ENCODE data around the gene MORN1.
"Not testable (repeated sequence)": the region's sequence is repeated elsewhere in the genome, so short reads cannot be mapped to it uniquely, and the experiment has no call there.

MORN1 gene

DNA sequence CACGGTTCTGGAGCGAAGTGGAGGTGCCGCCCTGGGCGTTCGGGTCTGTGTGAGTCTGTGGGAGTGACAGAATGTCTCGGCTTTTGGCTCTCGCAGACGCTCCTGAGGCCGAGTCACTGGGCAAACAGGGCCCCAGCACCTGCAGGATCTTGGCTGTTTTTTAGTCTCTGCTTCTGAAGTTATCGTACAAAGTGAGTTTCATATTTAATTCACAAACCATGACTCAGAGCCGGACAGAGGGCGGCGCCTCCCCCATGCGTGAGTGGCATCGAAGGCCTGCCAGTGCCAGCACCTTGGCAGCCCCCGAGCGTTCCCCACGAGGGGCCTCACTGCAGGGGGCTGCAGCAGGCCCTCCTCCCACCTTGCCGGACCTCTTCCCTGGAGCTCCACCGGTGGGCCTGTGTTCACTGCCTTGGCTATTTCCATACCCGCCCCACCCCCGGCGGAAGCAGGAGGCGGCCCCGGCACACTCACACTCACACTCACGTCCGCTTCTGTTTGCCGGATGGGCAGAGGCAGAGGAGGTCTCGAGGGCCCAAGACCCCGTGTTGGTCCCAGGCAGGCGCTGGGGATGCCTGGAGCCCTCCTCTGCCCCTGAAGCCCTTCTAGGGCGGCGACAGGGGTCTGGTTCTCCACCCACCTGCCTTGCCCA, 56.3 kb downstream of the MORN1 start:
- no peak for DNase-seq

DNA sequence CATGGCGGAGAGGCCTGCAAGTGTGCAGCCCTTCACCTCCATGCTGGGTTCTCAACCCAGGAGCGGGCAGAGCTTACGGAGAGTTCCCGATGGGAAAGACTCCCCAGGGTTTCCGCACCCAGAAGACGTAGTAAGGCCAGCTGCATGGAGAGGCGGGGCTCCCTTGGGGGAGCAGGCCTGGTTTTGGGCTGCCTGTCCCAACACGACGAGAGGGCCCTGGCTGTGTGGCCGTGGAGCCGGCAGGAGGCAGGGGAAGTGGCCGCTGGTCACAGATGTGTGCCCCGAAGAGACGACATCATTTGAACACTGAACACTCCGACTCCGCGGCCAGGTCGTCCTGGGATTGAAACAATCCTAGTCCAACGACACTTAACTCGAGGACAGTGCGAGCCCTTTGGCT, 57.0 kb downstream of the MORN1 start:
- DNase-seq: no peak

DNA sequence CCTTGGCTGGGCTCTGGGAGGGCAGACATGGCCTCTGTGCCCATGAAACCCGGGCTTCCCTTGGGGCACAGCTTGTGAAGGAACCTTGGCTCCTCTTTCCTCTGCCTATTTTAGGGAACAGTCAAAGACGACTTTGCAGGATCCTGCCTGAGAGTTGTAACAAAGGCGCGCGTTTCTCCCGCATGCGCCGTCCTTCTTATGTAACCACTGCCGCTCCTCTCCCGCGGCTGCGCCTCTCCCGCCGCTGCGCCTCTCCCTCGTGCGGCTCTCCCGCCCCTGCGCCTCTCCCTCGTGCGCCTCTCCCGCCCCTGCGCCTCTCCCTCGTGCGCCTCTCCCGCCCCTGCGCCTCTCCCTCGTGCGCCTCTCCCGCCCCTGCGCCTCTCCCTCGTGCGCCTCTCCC, 59.8 kb downstream of the MORN1 start:
- not testable (repeated sequence) for DNase-seq

DNA sequence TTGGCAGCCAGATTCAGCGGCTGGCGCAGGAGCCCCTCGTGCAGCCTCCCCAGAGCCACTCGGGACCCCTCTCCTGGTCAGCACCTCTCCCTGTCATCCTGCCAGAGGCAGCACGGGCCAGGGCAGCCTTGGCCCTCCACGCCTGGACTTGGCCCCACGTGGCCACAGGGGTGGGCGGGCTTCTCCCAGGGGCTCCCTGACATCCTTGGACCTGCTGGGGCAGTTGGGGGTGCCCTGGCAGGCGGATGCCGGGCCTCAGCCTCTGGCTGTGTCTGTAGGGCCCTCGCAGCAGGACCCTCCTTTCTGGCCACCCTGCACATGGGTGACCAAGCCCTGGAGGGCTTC, 60.2 kb downstream of the MORN1 start:
- no peak for DNase-seq

DNA sequence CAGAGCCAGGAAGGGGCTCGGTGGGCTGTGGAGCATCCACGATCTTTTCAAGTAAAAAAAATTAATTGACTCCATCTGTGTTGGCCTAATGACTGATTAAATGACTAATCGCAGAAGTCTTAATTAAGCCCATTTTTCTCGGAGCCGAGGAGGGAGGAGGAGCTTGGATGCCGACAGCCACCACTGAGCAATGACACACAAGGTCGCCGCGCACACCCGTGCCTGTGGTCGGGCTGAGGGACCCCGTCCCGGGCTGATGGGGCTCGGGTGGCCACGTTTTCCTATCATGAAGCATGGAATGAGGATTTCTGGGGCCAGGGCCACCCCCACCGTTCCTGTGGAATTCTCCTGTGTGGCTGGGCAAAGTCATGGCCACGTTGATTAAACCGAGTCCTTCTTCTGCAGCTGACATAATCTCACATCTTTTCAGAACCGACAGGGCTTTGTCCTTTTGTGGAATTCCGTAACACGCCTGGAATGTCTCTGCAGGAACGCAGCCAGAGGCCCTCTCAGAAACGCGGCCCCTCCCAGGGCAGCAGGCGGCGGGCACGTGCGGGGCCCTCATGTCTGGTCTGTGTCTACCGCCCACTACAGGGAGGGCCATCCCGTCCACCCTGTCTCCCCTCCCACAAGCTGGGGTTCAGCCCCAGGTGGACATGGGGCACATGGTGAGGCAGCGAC, 60.7 kb downstream of the MORN1 start:
- no peak for DNase-seq

DNA sequence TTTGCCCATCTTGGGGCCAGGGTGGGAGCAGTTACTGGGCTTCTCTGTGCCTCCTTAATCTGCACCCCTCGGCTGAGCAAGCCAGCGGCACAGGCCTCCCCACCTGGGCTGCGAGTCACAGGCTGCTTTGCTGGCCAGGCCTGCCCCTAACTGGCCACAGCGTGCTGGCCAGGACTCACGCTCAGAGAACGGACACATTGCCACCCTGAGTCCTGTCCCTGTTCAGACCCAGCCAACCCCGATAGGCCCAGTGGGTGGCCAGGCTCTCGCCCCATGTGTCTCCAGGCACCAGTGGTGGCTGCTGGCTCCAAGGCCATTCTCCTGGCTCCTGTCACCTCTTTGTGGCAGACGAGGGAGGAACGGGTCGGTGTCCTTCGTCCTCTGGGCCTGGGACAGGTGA, 61.3 kb downstream of the MORN1 start:
- DNase-seq: no peak

DNA sequence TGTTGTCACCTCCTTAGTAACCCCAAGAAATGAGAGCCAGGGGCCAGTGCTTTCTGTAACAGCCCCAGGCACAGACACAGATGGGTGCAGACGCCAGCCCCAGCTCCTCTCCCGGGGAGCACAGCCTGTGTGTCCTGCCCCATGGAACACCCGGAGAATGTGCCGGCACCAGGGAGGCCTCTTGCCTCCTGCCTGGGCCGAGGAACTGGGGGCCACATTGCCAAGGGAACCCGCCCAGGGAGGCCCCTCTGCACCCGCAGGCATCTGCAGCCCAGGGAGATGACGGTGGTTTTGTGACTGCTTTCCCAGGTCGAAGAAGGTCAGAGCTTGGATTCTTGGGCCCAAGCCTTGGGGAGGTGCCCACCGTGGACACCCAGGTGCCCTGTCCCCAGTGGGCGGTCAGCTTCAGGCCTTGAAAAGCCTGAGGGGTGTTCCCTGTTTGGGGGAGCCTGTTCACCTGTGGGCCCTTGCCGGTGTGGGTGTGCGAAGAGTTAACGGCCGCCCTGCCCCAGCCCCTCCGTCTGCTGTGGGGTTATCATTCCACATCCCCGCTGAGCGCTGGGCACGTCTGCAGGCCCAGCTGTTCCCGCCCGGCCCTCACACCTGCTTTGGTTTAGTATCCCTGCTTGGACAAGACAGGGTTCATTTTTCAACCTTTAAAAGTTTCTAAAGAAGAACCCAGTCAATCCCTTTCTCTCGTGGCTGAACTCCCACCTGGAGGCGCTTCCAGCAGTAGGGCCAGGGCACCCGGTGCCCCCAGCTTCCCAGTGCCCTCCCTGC, 62.5 kb downstream of the MORN1 start:
- no peak for DNase-seq

DNA sequence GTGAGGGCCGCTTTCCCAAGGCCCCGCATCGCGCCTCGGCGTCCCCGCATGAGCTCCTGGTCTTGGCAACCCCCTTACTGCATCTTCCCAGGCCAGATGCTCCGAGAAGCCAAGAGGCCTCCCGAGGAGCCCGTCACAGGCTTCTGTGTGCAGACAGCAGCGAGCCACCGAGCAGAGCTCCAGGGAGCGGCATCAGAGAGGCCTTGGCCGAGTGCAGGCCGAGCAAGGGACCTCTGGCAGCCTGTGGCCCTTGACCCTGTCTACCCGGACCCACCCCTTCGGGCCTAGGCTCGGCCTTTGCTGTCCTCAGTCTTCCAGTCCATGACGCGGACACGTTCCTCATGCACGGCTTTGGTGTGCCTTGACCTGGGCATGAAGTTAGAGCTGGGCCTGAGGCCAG, 63.5 kb downstream of the MORN1 start:
- no peak for DNase-seq

DNA sequence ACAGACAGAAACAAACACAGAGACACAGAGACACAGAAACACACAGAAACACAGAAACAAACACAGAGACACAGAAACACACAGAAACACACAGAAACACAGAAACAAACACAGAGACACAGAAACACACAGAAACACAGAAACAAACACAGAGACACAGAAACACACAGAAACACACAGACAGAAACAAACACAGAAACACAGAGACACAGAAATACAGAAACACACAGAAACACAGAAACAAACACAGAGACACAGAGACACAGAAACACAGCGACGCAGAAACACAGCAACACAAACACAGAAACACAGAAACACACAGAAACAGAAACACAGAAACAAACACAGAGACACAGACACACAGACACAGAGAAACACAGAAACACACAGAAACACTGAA, 64.2 kb downstream of the MORN1 start:
- not testable (repeated sequence) for DNase-seq

DNA sequence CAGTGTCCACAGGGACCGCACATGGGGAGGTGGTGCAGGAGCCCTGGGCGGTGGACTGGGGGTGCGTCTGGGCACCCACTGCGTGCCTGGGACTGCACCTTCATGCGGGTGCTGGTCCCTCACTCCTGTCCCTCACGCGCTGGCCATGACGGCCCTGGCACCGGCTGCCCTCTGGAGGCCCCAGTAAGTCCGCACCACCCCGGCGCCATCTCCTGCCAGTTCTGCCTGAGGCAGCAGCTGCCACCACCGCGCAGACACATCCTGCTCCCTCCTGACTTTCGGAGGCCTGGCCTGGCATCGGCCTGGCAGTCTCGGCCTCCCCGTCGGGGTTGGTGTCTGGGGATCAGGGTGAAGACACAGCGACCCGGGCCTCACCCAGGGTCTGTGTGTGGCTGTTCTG, 64.8 kb downstream of the MORN1 start:
- no peak for DNase-seq

DNA sequence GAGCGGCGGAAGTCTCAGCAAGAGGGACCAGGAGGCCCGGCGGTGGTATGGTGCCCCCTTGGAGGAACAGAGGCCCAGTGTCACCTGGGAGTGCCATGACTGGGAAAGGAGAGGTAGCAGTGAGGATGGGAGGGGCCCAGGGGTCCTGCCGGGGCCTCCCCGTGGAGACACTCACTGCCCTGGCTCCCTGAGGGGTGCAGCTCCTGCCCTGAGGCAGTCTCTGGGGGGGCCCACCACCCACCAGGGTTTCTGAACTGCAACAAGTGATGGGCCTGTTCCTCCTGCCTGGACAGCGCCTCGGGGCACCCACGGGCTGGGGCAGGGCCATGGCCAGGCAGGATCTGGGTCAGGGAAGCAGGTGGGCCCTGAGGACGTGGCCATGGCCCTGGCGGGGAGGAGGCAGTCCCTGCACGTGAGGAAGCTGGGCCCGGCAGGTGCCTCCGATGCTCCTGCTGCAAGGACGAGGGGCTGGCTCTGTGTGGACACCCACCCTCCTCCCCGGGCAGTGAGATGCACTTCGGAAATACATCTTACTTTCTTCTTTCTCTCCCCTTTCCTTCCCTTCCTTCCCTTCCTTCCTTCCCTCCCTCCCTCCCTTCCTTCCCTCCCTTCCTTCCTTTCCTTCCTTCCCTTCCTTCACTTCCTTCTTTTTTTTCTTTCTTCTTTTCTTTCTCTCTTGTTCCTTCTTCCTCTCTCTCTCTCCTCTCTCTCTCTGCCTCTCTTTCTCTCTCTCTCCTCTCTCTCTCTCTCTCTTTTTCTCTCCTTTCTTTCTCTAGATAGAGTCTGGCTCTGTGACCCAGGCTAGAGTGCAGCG, 66.6 kb downstream of the MORN1 start:
- no peak for DNase-seq

DNA sequence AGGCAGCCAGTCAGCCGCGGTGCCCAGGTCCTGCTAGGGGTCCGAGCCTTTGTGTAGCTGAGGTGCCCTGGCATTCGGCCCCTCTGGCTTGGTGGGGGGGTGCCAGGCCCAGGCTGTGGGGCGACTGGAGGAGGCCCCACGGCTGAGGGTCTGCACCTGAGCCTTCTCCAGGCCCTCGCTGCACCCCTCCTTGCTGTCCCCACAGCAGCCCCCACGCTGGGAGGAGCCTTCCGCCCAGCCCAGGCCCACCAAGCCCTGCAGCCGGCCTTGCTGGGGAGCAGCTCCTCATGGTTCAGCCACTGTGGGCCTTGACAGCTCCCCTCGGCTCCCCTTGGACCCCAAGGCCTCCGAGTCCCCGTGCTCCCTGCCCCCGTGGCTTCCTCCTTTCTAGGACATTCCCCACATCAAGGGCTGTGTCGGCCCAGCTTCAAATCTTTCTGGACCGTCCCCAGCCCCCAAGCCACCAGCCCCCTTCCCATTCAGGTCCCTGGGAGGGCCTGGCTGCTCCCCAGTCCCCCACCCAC, 67.8 kb downstream of the MORN1 start:
- no peak for DNase-seq

DNA sequence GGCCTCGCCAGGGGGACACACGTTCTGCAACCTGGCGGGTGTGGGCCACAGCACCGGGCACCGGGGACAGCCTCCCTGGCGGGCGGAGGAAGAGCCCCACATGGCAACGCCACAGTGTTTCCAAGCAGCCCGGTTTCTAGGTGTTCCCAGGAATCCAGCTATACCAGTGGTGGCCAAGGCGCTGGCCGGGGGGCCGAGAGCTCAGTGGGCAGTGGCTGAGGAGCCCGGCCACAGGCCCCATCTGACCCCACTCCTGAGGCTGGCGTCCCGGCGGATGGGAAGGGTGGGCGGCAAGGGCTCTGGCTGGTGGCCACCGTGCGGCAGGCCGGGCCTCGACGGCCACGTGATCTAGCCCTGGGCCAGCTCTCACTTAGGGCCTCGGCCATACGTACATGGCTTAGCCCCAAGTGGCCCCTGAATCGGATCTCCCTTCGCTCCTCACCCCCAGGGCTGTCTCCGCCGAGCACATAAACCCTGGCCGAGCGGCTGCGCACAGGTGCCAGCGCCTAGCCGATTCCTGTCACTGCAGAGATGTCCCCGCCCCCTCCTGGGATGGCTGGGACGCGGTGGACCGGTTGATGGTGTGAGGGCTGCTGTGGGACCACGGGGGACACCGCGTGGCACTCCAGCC, 68.7 kb downstream of the MORN1 start:
- no peak for DNase-seq

DNA sequence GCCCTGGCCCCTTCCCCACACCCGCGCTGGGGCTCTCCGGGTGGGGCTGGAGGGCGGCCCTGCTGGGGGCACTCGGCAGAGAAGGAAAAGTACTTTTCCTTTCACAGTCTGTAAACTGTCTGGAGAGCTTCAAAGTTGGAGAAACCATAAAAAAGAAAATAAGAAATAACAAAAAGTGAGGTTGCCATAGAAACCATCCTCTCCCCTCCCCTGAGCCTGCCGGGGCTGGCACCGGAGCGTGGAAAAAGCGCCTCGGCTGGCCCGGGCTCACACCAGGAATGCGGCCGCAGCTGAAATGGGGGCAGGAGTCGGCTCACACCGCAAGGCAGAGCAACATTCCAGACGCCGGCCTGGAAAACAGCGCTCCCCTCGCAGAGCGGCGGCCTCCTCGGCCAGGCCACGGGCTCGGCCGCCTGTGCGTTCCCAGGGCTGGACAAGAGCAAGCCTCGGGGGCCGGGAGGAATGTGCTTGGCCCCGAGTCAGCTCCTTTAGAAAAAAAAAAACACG, 69.2 kb downstream of the MORN1 start:
- no peak for DNase-seq

DNA sequence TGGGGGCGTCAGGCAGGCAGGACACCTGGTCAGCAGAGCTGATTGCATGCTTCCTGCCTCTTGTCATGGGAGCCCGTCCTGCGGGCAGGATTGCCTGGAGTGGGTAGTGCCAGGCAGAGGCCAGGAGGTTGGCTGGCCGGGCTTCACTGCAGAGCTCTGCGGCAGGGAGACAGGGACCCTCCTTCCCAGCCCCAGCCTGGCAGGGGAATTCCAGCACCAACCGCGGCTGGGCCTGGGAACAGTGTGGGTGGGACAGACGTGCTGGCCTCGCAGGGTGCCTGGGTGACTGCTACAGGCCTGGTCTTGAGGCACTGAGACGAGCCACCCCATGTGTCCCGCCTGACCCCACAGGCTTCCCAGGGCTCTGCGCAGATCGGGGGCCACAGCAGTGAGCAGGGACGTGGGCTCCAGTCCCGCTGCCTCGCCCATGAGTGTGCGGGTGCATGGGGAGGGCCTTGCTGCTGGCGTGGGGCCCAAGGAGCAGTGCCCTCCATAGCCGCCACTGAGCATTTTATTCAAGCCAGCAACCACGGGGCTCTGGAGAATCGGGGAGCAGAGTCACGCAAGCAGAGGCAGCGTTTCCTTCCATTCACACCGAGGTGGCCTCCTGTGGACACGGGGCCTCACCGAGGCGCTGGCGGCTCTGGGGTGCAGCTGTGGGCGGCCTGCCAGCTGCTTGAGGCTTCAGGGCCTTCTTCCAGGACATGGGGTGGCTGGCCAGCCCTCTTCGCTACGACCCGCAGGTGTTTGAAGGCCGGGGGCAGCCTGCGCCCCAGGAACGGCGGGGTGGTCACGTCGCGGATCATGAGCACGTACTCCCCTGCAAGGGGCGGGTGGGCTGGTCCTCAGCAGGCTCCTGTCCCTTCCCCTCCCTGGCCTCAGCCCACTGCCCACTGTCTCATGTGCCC, 70.3 kb downstream of the MORN1 start:
- no peak for DNase-seq

DNA sequence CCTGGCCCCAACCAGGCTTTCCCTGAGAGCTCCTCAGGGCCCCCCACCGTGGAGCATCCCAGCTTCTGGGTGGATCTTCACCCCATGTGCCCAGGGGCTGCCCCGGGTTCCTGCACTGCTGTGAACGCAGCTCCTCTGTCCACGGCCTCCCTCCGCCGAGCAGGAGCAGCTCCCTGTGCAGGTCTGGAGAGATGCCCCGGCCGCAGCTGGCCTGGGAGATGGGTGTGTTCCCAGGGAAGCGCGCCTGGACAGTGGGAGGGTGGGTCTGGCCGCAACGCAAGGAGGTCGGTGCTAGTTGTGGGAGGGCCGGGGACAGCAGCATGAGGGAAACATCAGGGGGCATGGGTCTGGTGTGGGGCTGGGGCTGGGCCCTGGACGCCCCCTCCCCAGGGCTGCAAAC, 71.3 kb downstream of the MORN1 start:
- no peak for DNase-seq

DNA sequence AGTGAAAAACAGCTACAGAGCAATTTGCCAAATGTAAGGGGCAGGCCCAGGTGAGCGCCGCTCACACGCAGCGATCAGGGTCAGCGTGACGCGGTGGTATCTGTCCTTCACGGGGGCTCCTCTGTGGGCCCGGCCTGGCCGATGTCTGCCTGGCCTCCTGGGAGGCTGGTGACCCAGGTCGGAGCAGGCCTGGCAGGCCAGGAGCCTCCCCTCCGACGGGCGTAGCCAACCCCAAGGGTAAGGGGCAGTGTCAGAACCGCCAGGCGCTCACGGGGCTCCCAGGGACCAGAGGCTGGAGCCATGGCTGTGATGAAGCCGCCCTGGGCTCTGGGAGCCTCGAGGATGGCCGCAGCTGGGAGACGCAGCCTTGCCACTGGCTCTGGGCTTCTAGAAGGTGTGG, 72.1 kb downstream of the MORN1 start:
- no peak for DNase-seq

DNA sequence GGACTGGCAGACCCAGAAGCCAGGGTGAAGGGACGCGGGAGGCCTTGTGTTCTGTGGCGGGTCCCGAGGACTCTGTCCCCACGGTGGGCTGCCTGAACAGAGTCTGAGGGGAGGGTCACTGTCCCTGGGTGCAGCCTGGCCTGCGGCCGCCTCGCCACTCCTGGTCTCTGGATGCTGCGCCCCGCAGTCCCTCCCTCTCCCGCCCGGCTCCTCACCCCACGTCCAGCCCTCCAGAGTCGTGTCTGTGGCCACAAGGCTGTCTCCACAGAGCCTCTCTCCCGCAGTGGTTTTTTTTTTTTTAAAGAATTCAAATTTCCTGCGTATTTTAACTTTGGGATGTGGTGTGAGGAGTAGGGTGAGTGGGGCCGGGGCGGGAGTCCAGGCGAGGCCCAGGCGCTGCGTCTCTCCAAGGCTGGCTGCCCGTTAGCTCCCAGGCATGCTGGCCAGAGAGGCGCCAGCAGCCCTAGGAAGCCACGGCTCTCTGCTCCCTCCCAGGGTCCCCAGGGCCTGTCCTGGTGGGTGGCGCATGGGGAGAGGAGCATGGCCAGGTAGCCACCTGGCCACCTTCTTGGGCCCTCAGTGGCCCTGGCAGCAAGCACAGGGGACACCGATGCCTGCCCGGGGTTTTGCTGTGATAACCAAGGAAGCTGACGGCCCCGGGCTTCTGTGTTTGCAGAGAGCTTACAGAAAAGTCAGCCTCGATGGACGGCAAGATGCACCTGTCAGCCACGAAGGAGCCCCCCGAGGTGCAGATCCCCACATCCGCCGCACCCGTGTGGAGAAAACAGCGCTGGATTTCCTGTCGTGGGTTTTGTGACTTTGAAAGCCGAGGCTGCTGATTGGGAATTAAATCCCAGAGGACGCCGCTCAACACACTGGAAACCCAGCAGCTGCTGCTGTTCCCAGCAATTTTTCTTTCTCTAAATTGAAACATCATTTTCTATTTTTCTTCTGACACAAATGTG, 72.8 kb downstream of the MORN1 start:
- DNase-seq: no peak

DNA sequence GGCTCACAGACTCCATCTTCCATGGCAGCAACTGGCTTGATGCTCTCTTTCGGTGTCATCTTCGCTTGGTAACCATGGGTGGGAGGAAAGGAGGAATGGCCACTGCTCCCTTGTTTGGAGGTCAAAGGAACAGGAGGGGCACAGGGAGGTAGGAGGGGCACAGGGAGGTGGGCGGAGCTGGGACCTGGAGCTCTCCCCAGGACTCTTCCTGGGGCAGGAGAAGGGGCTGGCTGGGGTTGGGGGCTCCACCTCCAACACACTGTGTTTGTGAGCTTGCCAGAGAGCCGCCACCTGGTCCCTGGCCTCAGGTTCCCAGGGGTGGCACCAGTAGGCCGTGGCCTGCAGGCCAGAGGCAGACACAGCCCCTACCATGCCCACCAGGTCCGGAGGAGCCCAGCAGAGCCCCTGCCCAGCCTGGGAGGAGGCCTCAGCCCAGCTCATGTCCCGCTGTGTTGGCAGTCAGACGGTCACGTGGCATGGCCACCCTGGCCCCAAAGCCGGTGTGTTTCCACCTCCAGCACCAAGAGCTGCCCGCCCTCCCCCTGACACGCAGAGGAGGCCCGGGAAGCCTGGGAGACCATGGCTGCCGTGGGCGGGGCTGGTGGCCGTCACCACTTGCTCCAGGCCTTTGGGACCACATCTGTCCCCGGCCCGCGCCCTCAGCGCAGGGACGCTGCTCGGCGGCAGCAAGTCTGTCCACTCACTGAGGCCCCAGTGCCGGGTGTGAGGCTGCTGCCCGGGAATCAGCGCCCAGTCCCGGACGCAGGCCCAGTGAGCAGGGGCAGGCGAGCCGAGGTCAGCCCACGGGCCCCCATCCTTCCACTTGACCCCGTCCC, 73.9 kb downstream of the MORN1 start:
- DNase-seq: no peak

Data from Kasumi-1 (cell line).